ENCODE data around the gene RHOBTB3. TPM values are rescaled to one million over a fixed set of nuclear protein-coding genes. Genes with fewer than 3 reads are reported as not detected.

The RHOBTB3 gene
- total and polyA plus RNA-seq, 10 of the 15 experiments (the other 5 are each of a cell fraction or from before 2014, with no cell fraction given) = 3.6 to 42.8 (median 8.4) TPM

- ATAC-seq (no peak), DNase-seq (ENCODE audit: low read depth, low spot score) (no peak), FAIRE-seq (no peak)
- no peaks in the 10 kb centered on the region for H3K9me3 ChIP-seq (replicated peaks; ENCODE audit: control insufficient read depth, insufficient read depth, low read length)
- TF ChIP-seq YBX1 (IDR thresholded peaks at IDR 0.05) (no peak), TARDBP (IDR thresholded peaks at IDR 0.05; ENCODE audit: borderline replicate concordance) (no peak)
- ChIA-PET POLR2A (interaction anchor here (0.7 to 1.5 kb wide), 6 partner anchors 15 to 74 kb away, joined by 3 to 4 read pairs (median 3); partner anchors contain the start of gene GLRX), CTCF (interaction anchor here (1.0 to 17.6 kb wide), 7 partner anchors 9 to 192 kb away, joined by 3 to 653 read pairs (median 9); partner anchors contain the start of genes GLRX and RFESD), RAD21 (ENCODE audit: unreplicated experiment) (interaction anchor here (0.6 to 11.7 kb wide), 4 partner anchors 18 to 462 kb away, joined by 3 to 186 read pairs (median 11); partner anchors contain the start of gene GLRX), SMC1A (ENCODE audit: uncharacterized antibody, unreplicated experiment) (interaction anchor here (1.0 to 21.9 kb wide), 7 partner anchors 8 to 191 kb away, joined by 3 to 622 read pairs (median 6); partner anchors contain the start of genes GLRX and RFESD)
- H3K9ac ChIP-seq (ENCODE audit: control insufficient read depth, insufficient read depth, low read length) = no peak overlapping the region
- no peaks in the 10 kb centered on the region for H3K27me3 ChIP-seq (replicated peaks in 1 of 2; ENCODE audit: control insufficient read depth in 2 of 2, insufficient read depth in 2 of 2, low read length in 1 of 2)
- H4K20me1 ChIP-seq (ENCODE audit: control insufficient read depth, insufficient read depth) = no peaks in the 10 kb centered on the region
- H3K4me3 ChIP-seq = no peak overlapping the region
- no peak overlapping the region for H2AFZ ChIP-seq (ENCODE audit: control insufficient read depth, low read depth, low read length)
- no TSS peak for BruUV-seq (replicated peaks)
- intact Hi-C loops (cut with micrococcal nuclease; ENCODE audit: unreplicated experiment) = loop anchor here (5.0 kb wide), 1 partner anchor 106 kb away; the partner anchor contains the start of gene RHOBTB3
- in situ Hi-C loops (cut with MboI) = no loop called here
- WGBS (ENCODE audit: insufficient coverage, insufficient replicate concordance, low lambda C conversion rate, missing lambda C conversion rate) = 86% methylated on average over 1 of the region's 1 CpG
- no peaks in the 10 kb centered on the region for H3K36me3 ChIP-seq (ENCODE audit: control insufficient read depth in 2 of 2, insufficient read depth in 2 of 2, low read length in 1 of 2)
- peaks cover 37% of the 10 kb centered on the region for H3K4me1 ChIP-seq (ENCODE audit: control insufficient read depth, insufficient read depth, low read length)
- H3K79me2 ChIP-seq (ENCODE audit: control insufficient read depth, insufficient read depth, low read length) = peaks cover 4% of the 10 kb centered on the region
- H3K4me2 ChIP-seq (ENCODE audit: control insufficient read depth, insufficient read depth) = no peak overlapping the region
- no peak overlapping the region for H3K27ac ChIP-seq (ENCODE audit: control insufficient read depth, insufficient read depth)
Measured at GRCh38 chr5:95838556-95838955, 107.4 kb downstream of the RHOBTB3 start.

DNA sequence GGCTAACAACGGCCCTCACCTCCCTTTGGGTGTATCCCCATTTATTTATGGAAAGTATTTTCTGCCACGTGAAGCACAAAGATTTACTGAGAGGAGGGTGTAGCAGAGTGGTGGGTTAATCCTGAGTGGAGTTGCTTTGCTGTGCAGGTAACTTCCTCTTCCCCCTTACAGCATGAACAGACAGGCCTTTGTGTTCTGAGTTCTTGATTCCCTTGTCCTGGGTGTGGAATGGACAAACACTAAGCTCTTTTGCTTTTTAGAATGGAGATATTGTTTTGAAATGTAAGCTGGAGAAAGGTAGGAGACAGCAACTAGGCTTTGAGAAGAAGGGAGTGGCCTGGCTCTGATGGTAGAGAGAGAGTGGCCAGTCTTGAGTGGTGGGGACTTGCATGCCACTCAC, 108.5 kb downstream of the RHOBTB3 start:
- H3K4me2 ChIP-seq (ENCODE audit: control insufficient read depth, insufficient read depth) = no peak overlapping the region
- ChIA-PET RAD21 (ENCODE audit: unreplicated experiment) (interaction anchor here (2.1 to 11.7 kb wide), 4 partner anchors 19 to 59 kb away, joined by 11 to 209 read pairs (median 102); partner anchors contain the start of gene GLRX), CTCF (interaction anchor here (0.6 to 17.6 kb wide), 12 partner anchors 8 to 194 kb away, joined by 3 to 653 read pairs (median 6); partner anchors contain the start of genes GLRX and RFESD), SMC1A (ENCODE audit: uncharacterized antibody, unreplicated experiment) (interaction anchor here (1.1 to 21.9 kb wide), 6 partner anchors 21 to 175 kb away, joined by 3 to 622 read pairs (median 75); partner anchors contain the start of genes GLRX and RHOBTB3), POLR2A (interaction anchor here (0.6 to 1.5 kb wide), 4 partner anchors 16 to 49 kb away, joined by 3 to 6 read pairs (median 3); no protein-coding TSS in a partner anchor)
- no peaks in the 10 kb centered on the region for H4K20me1 ChIP-seq (ENCODE audit: control insufficient read depth, insufficient read depth)
- H3K9ac ChIP-seq (ENCODE audit: control insufficient read depth, insufficient read depth, low read length) = no peak overlapping the region
- H3K4me1 ChIP-seq (ENCODE audit: control insufficient read depth, insufficient read depth, low read length) = peaks cover 30% of the 10 kb centered on the region
- BruUV-seq (replicated peaks) = no TSS peak
- H3K27me3 ChIP-seq (replicated peaks in 1 of 2; ENCODE audit: control insufficient read depth in 2 of 2, insufficient read depth in 2 of 2, low read length in 1 of 2) = no peaks in the 10 kb centered on the region
- H3K9me3 ChIP-seq (replicated peaks; ENCODE audit: control insufficient read depth, insufficient read depth, low read length) = no peaks in the 10 kb centered on the region
- no peak overlapping the region; the same call in 1 of the 2 replicates for H2AFZ ChIP-seq (ENCODE audit: control insufficient read depth, low read depth, low read length)
- no peaks in the 10 kb centered on the region for H3K36me3 ChIP-seq (ENCODE audit: control insufficient read depth in 2 of 2, insufficient read depth in 2 of 2, low read length in 1 of 2)
- intact Hi-C loops (cut with micrococcal nuclease; ENCODE audit: unreplicated experiment) (loop anchor here (5.0 to 10.0 kb wide), 2 partner anchors 107 to 285 kb away; partner anchors contain the start of genes ARSK, RHOBTB3 and SKIC3), in situ Hi-C loops (cut with MboI) (no loop called here)
- DNase-seq (ENCODE audit: low read depth, low spot score) (no peak), FAIRE-seq (no peak), ATAC-seq (no peak)
- peaks cover 4% of the 10 kb centered on the region for H3K79me2 ChIP-seq (ENCODE audit: control insufficient read depth, insufficient read depth, low read length)
- WGBS (ENCODE audit: insufficient coverage, insufficient replicate concordance, low lambda C conversion rate, missing lambda C conversion rate) = 65% methylated on average over 2 of the region's 2 CpGs
- no peak overlapping the region for H3K27ac ChIP-seq (ENCODE audit: control insufficient read depth, insufficient read depth)
- H3K4me3 ChIP-seq = no peak overlapping the region
- TF ChIP-seq CREB1 (IDR thresholded peaks at IDR 0.05; ENCODE audit: low read depth) = no peak
- TF ChIP-seq, protein P1, sequence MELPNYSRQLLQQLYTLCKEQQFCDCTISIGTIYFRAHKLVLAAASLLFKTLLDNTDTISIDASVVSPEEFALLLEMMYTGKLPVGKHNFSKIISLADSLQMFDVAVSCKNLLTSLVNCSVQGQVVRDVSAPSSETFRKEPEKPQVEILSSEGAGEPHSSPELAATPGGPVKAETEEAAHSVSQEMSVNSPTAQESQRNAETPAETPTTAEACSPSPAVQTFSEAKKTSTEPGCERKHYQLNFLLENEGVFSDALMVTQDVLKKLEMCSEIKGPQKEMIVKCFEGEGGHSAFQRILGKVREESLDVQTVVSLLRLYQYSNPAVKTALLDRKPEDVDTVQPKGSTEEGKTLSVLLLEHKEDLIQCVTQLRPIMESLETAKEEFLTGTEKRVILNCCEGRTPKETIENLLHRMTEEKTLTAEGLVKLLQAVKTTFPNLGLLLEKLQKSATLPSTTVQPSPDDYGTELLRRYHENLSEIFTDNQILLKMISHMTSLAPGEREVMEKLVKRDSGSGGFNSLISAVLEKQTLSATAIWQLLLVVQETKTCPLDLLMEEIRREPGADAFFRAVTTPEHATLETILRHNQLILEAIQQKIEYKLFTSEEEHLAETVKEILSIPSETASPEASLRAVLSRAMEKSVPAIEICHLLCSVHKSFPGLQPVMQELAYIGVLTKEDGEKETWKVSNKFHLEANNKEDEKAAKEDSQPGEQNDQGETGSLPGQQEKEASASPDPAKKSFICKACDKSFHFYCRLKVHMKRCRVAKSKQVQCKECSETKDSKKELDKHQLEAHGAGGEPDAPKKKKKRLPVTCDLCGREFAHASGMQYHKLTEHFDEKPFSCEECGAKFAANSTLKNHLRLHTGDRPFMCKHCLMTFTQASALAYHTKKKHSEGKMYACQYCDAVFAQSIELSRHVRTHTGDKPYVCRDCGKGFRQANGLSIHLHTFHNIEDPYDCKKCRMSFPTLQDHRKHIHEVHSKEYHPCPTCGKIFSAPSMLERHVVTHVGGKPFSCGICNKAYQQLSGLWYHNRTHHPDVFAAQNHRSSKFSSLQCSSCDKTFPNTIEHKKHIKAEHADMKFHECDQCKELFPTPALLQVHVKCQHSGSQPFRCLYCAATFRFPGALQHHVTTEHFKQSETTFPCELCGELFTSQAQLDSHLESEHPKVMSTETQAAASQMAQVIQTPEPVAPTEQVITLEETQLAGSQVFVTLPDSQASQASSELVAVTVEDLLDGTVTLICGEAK (IDR thresholded peaks at IDR 0.05; ENCODE audit: borderline replicate concordance) = no peak
- TF ChIP-seq MTA3 (IDR thresholded peaks at IDR 0.05; ENCODE audit: borderline replicate concordance, low read length) = no peak
- no peak for TF ChIP-seq CBX3 (IDR thresholded peaks at IDR 0.05; ENCODE audit: borderline replicate concordance, low read depth)
- TF ChIP-seq ZBED1 (IDR thresholded peaks at IDR 0.05; ENCODE audit: borderline replicate concordance) = no peak
- TF ChIP-seq ZNF24 (IDR thresholded peaks at IDR 0.05) = no peak
